HG02763 (cell line): ENCODE data around the gene ZNF444.
A peak's percentile ranks its signal among the peaks of the same experiment; 100 is the strongest.
"Not testable (repeated sequence)": the region's sequence is repeated elsewhere in the genome, so short reads cannot be mapped to it uniquely, and the experiment has no call there.

Source experiments
- ATAC-seq: cut with Tn5 transposase; IDR thresholded peaks from one replicate; pipeline ENCODE4 v1.9.1; 2021; ENCODE audit warnings: mild to moderate bottlenecking, moderate library complexity; ENCODE audit not compliant: unreplicated experiment

Gene ZNF444

DNA sequence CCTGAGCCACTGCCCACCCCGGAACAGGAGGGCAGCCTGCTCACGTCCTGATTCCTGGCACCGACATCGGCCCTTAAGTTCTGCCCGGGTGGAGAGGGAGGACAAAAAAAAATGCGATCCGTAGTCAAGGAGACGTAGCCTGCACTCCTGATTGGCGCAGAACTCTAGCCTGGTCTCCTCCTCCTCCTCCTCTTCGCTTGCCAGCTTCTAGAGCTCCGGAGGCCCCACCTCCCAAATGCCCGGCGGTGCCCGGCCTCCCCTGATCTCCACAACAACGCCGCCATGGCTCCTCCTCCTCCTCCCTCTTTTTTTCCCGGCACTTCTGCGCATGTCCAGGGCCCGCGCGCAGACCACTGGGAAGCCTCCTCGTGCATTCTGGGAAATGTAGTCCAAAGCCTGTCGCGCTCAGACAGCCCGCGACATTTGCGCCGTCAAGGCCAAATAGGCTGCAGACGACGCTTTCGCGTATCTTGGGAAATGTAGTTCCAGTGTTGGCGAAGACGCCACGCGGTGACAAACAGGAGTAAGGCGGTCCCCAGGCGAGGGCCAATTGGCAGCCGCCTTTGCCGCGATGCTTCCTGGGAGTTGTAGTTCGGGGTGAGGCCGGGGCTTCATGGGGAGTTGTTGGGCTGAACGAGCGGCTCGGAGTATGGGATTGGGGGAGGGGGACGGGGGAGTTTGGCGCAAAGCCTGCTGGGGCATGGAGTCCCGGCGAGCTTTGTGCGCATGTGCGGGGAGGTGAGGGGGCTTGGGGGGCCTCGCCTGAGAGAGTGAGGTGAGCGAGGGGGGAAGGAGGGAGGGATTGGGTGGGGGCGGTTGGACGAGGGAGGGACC lies at the start of gene ZNF444:
Gene ZNF444, plus strand, starts transcription at position 705 of the 834 bp plus-strand sequence. CDS start 5,625 bp downstream, outside the sequence.
- ATAC-seq: peak; percentile 91

DNA sequence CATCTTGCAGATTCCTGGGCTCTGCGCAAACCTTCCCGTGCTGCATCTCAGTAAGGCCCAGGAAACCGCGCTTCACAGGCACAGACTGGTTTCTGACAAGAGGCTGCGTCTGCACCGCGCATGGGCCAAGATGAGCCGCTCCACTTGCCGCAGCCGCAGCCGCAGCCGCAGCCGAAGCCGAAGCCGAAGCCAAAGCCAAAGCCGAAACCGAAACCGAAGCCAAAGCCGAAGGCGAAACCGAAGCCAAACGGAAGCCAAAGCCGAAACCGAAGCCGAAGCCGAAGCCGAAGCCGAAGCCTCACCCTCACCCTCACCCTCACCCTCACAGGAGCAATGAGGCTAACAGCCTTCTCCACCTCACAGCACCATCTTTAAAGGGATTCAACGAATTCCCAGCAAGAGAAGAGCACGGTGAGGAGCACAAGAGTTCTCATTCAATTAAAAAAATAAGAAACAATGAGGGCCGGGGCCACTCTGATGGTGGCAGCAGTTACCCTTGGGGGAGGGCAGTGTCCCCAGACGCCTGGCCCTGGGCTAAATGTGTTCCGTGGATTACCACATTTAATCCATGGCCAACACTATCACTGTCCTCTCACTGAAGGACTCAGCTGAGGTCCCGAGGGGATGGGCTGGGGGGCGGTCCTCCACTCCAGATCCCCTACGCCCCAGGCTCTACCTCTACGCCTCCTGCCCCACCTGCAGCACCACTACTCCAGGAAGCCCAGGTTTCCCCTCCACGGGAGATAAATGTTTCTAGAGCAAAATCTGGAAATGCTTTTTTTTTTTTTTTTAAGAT lies 49.1 kb upstream of the ZNF444 start:
- no peak for ATAC-seq

DNA sequence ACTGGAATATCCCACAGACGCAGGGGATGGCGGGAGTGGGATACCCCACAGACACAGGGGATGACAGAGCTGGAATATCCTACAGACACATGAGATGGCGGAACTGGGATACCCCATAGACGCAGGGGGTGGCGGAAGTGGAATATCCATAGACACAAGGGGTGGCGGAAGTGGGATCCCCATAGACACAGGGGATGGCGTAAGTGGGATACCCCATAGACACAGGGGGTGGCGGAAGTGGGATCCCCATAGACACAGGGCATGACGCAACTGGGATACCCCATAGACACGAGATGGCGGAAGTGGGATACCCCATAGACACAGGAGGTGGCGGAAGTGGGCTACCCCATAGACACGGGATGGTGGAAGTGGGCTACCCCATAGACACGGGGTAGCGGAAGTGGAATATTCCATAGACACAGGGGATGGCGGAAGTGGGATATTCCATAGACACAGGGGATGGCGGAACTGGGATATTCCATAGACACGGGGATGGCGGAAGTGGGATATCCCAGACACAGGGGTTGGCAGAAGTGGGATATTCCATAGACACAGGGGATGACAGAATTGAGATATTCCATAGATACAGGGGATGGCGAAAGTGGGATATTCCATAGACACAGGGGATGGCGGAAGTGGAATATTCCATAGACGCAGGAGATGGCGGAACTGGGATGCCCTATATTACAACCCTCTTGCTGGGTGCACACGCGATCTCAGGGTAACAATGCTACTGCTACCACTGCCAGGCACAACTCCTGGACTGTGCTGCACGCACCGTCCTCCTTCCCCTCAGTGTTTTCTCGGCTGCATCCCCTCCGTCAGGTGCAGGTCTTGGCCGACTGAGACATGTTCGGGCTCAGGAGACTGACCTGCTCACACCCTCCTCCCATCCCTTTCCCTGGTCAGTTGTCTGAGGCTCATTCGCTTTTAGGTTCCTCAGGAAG lies 48.1 kb upstream of the ZNF444 start:
- no peak for ATAC-seq

DNA sequence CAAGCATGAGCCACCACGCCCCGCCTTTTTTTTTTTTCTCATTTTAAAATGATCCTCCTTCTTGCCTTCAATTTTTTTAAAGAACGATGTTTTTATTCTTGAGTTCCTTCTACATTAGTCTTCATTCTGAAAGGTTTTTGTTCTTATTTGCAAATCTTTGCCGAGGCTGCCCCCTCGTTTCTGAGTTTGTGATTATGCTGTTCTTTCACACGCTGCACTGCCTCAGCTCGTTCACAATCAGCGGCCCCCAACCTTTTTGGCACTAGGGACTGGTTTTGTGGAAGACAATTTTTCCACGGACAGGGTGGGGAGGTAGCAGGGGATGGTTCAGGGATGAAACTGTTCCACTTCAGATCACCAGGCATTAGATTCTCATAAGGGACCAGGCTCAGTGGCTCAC lies 46.6 kb upstream of the ZNF444 start:
- ATAC-seq: no peak

DNA sequence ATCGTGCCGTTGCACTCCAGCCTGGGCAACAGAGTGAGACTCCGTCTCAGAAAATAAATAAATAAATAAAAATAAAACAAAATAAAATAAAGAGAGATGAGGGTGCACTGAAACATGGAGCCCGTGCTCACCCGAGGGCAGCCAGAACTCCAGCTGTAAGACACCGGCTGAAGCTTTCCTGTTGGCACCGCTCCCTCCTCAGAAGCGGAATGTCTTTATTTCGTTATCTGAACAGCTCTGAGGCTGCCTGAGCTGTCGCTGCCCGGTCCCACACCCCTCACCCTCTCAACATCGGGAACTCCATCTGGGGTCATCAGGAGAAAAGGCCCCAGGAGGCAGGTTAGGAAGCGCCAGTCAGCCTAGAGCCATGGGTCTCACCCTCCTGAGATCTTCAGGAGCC lies 44.4 kb upstream of the ZNF444 start:
- ATAC-seq: no peak

DNA sequence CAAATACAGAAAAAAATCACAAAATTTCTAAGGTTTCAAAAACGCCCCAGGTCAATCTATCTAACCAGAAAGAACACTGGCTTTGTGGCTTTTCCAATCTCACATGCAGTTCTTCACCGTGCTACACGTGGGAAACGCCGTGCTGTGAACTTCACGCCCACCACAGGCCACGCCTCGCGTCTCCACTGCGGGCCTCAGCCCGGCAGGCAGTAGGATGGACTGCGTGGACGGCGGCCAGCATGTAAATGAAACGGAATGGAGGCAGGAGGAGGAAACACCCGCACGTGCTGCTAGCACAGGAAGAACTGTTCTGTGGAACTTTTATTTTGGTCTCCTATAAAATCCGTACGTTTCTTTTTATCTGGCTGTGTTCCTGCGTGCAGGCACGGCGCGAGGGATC lies 43.8 kb upstream of the ZNF444 start:
- ATAC-seq: no peak

DNA sequence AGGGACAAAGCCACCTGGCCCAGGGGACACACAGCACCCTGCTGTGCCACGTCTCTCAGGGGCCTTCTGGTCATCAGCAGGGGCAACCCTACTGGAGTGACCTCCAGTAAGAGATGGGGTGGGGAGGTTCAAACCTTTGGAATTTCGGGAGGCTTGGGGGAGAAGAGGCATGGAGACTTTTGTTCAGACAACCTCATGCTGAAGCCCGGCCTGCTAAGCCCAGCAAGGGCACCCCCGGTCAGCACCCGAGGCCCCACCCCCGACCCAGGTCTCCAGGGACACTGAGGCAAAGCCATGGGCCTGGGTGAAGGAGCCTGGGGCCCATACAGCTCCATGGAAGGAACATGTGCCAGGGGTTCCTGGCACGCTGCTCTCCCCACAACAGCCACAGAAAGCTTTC lies 43.3 kb upstream of the ZNF444 start:
- ATAC-seq: no peak

DNA sequence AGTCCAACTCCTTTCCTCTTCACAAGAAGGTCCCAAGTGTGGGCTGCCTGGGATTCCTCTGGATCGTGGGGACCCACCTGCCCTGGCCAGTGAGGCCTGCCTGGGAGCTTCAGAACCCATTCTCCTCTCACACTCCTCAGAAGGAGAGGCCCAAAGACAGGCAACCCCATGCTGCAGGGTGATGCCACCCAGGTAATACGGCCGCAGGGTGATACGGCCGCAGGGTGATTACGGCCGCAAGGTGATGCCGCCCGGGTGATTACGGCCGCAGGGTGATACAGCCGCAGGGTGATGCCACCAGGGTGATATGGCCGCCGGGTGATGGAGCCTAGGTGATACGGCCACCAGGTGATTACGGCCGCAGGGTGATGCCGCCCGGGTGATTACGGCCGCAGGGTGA lies 42.9 kb upstream of the ZNF444 start:
- not testable (repeated sequence) for ATAC-seq

DNA sequence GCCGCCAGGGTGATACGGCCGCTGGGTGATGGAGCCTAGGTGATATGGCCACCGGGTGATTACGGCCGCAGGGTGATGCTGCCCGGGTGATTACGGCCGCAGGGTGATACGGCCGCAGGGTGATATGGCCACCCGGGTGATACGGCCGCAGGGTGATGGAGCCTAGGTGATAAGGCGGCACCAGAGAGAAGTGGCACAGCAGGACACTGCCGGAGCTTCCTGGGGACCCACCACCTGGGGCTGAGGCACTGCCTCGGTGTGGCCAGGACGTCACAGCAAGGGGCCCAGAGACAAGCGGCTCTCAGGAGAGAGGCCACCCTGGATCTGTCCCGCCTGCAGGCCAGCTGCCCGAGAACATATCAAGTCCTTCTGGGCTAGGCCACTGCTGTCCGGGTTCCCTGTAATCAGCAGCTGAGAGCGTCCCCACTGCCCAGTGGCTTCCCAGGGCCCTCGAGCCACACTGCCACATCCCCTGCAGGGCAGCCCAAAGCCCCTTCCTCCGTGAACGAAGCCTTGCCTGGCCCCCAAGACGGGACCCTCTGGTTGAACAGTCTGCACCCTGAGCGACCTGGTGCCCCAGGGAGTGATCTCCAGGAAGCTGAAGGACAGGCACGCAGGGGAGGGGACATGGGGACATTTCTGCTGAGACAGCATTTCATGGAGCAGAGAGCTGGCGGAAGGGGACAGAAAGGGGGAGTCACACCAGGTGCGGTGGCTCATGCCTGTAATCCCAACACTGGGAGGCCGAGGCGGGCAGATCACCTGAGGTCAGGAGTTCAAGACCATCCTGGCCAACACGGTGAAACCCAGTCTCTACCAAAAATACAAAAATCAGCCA lies 42.1 kb upstream of the ZNF444 start:
- no peak for ATAC-seq

DNA sequence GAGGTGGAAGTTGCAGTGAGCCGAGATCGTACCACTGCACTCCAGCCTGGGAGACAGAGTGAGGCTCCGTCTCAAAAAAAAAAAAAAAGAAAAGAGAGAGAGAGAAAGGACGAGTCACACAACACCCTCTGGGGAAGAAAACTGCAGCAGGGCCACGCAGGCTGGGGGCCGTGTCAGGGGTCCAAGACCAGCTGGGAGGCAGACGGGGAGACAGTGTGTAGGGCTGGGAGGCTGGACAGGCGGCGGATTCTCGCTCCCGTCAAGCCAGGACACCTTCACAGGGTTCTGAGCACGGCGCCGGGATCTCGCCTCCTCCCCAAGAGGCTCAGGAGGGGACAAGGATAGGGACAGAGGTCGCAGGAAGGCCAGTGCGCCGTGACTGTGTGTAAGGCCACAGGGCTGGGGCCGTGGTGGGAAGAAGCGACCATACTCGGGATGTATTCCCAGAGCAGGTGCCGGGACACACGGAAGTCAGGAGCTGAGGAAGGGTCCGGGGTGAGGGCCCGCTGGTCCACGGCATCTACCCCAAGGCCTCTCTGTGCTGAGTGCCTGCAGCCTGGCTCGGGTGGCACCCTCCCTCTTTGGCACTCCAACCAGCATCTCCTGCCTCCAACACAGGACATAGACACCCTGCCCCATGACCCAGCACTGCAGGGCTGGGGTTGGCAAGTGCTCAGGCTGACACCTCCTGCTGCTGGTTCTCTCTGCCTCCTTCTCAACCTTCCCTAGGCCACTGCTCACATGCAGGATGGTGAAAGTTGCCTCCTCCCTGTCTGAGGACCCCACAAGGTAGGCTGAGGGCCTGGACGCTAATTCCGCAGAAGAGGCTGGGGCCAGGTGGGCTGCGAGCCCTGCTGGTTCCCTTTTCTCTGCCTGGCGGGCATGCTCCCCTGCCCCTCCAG lies 41.2 kb upstream of the ZNF444 start:
- no peak for ATAC-seq

DNA sequence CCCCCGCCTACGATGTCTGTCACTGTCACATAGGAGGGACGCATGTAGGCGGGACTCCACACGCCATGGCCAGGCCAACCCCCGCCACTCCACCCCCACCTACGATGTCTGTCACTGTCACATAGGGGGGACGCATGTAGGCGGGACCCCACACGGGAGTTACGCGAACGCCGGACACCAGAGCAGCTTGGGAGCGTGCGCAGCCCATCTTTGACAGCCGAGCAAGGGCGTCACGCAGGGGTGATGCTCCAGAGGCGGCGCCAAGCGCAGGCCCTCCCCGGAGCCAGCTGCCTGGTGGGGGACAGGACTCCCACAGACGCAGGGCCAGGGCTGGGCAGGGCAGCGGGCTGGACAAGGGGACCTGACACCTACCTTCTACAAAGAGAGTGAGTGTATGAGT lies 40.0 kb upstream of the ZNF444 start:
- no peak for ATAC-seq

DNA sequence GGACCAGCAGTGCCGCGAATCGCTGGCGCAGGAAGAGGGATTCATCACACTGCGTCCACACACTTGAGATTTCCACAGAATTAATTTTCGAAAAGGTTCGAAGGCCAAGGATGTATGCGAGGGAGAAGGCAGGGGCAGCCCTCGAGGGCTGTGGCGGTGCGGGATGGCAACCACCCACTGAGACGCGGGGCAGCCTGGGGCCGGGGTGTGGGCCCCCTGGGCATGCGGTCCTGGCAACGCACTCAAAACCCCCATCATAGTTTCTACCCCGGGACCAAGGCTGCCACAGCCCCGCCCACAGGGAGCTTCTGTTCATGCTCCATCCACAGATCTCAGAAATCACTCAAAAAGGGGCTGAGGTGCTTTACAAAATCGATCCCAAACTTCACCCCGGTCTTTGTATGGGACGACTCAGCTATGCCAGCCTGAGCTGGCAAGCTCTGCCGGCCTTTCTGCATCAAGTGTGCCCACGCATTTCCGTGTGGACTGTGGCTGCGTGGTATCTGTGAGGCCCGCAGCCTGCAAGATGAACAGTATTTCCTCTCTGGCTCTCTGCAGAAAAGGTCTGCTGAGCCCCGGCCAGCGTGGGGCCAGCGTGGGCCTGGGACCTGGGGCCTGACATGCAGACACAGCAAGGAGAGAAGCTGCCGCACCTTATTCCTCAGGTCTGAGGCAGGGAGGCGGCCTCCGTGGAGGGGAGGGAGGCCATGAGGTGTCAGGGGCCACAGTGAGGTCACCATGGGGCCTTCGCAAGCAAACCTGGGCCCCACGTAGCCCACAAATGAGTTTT lies 39.1 kb upstream of the ZNF444 start:
- no peak for ATAC-seq

DNA sequence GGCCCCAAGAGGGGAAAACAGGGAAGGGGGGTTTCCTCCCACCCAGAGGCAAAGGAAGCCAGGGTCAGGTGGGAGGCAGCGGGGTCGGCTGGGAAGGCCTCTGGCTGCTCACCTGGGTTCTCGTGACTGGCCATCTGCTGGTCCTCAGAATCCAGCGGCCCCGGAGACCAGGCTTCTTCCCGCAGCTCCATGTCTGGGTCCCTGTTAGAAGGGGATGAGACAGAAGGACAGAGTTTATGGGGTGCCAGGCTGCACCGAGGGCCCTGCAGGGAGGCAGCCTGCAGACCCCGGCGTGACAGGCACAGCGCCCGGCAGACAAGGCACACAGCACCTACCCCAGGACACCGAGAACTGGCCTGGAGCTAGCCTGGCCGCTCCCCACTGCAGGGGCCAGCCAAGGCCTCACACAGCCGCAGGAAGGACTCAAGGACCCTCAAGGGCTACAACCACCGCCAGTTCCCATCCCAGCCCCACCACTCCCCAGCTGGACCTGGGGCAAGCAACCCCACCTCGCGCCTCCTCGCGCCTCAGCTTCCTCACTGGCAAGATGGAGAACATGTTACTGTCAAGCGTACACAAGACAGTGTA lies 38.0 kb upstream of the ZNF444 start:
- ATAC-seq: no peak

DNA sequence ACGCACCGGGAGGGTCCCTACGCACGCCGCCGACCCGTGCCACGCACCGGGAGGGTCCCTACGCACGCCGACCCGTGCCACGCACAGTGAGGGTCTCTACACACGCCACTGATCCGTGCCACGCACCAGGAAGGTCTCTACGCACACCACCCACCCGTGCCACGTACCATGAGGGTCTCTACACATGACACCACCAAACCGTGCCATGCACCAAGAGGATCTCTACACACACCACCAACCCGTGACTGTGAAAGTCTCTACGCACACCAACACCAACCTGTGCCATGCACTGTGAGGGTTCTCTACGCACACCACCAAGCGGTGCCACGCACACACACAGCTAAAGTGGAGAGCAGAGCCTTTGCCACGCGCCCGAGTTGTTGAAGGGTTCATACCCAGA lies 36.7 kb upstream of the ZNF444 start:
- ATAC-seq: no peak

DNA sequence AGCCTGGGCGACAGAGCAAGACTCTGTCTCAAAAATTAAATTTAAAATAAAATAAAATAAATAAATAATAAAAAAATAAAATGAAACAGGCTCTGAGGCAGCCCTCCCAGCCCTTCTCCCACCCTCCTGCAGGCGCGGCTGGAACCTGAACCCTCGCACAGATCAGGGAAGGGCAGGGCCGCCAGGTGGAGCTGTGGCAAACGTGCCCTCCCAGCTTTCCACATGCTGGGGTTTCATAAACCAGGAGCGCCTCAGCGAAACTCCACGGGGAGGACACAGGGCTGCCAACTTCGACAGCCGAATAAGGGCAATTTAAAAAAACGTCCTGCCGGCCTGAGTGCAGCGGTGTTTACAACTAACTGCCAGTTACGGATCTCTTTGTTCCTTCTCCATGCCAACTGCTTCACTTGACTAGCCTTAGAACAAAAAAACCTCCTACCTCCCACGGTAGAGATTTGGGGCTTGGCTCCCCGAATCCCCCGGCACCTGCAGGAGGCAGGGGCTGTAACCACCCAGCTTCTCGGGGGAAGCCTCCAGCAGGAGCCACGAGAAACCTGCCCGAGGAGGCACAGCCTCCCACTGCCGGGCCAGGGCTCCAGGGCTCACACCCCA lies 35.9 kb upstream of the ZNF444 start:
- ATAC-seq: no peak

DNA sequence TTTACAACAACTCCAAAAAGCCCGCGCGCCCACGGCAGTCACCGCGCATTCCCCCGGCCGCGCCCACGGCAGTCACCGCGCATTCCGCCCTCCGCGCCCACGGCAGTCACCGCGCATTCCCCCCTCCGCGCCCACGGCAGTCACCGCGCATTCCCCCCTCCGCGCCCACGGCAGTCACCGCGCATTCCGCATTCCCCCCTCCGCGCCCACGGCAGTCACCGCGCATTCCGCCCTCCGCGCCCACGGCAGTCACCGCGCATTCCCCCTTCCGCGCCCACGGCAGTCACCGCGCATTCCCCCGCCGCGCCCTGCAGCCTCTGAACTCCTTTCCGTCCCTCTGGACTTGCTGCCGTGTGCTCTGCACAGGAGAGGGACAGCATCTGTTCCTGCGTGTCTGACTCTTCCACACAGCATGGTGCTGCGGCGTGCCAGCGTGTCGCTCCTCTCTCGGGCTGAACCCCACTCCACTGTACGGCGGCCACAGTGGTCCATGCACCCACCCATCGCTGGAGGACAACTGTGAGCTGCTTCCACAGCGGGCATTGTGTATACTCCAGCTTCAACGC lies 35.2 kb upstream of the ZNF444 start:
- not testable (repeated sequence) for ATAC-seq

DNA sequence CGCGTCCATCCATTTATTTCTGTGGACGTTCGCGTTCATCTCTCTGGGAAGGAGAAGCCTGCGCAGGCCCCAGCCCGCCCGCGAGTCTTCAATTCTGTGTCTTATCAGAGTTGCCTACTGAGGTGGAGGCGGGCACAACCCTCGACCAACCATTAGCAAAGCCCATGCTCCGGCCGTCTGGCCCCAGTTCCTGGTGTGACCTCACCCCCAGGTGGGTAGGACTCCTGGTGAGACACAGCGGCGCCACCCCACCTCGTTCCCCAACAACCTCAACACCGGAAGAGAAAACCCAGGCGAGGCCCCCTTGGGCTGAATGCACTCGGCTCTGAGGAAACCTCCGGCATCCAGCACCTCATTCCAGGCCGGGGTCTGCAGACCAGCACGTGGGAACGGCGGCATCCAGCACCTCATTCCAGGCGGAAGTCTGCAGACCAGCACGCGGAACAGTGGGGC lies 34.7 kb upstream of the ZNF444 start:
- no peak for ATAC-seq
